Testis (tissue), 2 donors: Measurements from ENCODE around the gene LARGE1.

Source experiments
- POLR2A ChIP-seq: fragments of 450-650 bp; IDR thresholded peaks from one replicate; pipeline ENCODE4 v1.6.1; 2017; ENCODE audit warnings: antibody characterized with exemption, mild to moderate bottlenecking, moderate library complexity
- TF ChIP-seq, protein P1 (sequence below), 3 experiments: fragments of 450-650 bp in 2 of 3; fragments of 200-600 bp in 1 of 3; sonication (generic) in 1 of 3; IDR thresholded peaks; one replicate each; pipeline ENCODE4 v1.5.1; 2016 to 2019; ENCODE audit warnings: antibody characterized with exemption in 3 of 3, mild to moderate bottlenecking in 2 of 3, moderate library complexity in 1 of 3

DNA sequence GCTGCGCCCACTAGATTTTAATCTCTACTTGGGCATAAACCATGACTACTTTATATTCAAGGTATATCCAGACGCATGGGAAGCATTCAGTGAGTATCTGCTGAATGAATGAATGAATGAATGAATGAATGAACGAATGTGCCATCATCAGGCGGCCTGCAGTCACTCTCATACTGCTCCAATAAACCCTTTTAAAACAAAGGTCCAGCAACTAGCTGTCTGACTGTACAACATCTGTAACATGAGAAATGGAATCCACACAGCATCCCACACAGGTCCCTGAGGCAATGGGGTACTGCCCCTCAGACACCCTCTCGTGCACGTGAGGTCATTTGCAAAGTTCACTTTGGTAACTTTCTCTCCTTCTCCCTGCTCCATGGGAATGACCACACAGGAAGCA, 147.5 kb downstream of the LARGE1 start:
- TF ChIP-seq, protein P1, sequence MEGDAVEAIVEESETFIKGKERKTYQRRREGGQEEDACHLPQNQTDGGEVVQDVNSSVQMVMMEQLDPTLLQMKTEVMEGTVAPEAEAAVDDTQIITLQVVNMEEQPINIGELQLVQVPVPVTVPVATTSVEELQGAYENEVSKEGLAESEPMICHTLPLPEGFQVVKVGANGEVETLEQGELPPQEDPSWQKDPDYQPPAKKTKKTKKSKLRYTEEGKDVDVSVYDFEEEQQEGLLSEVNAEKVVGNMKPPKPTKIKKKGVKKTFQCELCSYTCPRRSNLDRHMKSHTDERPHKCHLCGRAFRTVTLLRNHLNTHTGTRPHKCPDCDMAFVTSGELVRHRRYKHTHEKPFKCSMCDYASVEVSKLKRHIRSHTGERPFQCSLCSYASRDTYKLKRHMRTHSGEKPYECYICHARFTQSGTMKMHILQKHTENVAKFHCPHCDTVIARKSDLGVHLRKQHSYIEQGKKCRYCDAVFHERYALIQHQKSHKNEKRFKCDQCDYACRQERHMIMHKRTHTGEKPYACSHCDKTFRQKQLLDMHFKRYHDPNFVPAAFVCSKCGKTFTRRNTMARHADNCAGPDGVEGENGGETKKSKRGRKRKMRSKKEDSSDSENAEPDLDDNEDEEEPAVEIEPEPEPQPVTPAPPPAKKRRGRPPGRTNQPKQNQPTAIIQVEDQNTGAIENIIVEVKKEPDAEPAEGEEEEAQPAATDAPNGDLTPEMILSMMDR (IDR thresholded peaks at IDR 0.05): no peak
- TF ChIP-seq POLR2A: no peak
